Activated B cell treated with CpG ODN at 0.5 μM for 24 hours (primary cell): ENCODE data around the gene H2BW1. TPM values are rescaled to one million over a fixed set of nuclear protein-coding genes. Genes with fewer than 3 reads are reported as not detected.
"Not testable (repeated sequence)": the region's sequence is repeated elsewhere in the genome, so short reads cannot be mapped to it uniquely, and the experiment has no call there.

Source experiments
- ATAC-seq: fragments of 200-7000 bp; cut with Tn5 transposase; one replicate; pipeline ENCODE4 v1.10.0; 2021; ENCODE audit warnings: low read depth, mild to moderate bottlenecking, moderate library complexity
- CTCF ChIA-PET: fragments of 350-600 bp; sonication (Branson Sonifier 250); formaldehyde crosslinking; loops from one replicate; lab custom pipeline; 2021; ENCODE audit warnings: antibody characterized with exemption; lab: Charles Lee
- POLR2A ChIA-PET: fragments of 350-600 bp; sonication (Branson Sonifier 250); formaldehyde crosslinking; loops from one replicate; lab custom pipeline; 2021; ENCODE audit warnings: antibody characterized with exemption; lab: Charles Lee
- DNase-seq: peaks from one replicate; pipeline ENCODE4 v3.0.0; 2022
- H3K27ac Mint-ChIP-seq: one replicate; pipeline ENCODE4 v1.8.0; 2020; ENCODE audit warnings: mixed read lengths
- H3K27me3 Mint-ChIP-seq: one replicate; pipeline ENCODE4 v1.8.0; 2021; ENCODE audit warnings: mixed read lengths
- H3K36me3 Mint-ChIP-seq: one replicate; pipeline ENCODE4 v1.8.0; 2021; ENCODE audit warnings: low read depth, mixed read lengths
- H3K4me1 Mint-ChIP-seq: one replicate; pipeline ENCODE4 v1.8.0; 2021; ENCODE audit warnings: mixed read lengths
- H3K4me3 Mint-ChIP-seq: one replicate; pipeline ENCODE4 v1.8.0; 2020; ENCODE audit warnings: mild to moderate bottlenecking, mixed read lengths
- H3K9me3 Mint-ChIP-seq: one replicate; pipeline ENCODE4 v1.8.0; 2020; ENCODE audit warnings: mixed read lengths
- intact Hi-C: fragments of 100-400 bp; cut with micrococcal nuclease; formaldehyde crosslinking; loops from one replicate; pipeline ENCODE4 v1.15.1; 2024
- total RNA-seq: library from RNA; stranded (reverse); gene quantifications from 2 replicates; pipeline ENCODE4 v1.2.3, GENCODE V29; 2022
- TF ChIP-seq, protein P1 (sequence below): fragments of 200-600 bp; IDR thresholded peaks from one replicate; pipeline ENCODE4 v1.8.0; 2022; ENCODE audit warnings: antibody characterized with exemption, mild to moderate bottlenecking

H2BW1 gene
- total RNA-seq, 1 donor from 2014 or later, result not detected

DNA sequence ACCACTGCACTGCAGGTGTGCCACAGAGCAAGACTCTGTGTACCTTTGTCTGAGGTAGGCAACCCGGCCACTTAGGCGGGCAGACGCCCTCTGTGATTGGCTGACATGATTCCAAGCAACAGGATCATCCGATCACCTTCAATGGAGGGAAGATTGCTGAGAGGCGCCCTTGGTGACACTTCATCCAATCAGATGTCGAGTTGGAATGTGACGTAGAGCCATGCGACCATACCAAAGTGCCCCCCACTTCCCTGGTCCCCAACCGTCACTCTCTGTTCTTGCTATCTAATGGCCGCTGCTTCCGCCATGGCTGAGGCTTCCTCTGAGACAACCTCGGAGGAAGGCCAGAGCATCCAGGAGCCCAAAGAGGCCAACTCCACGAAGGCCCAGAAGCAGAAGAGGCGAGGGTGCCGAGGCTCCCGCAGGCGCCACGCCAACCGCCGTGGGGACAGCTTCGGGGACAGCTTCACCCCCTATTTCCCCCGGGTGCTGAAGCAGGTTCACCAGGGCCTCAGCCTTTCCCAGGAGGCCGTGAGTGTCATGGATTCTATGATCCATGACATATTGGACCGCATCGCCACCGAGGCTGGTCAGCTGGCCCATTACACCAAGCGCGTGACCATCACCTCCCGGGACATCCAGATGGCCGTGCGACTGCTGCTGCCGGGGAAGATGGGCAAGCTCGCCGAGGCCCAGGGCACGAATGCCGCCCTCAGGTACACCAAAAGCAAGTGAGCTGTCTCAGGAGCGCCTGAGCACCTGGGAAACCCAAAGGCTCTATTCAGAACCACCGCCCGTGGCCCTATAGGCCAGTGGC is 26.4 kb upstream of the H2BW1 start, which contains the start of gene H2BW2:
H2BW2 (plus strand) TSS at position 268 of the 817 bp plus-strand sequence; CDS start at position 307, 39 bp downstream.
- POLR2A ChIA-PET, result no interaction called here
- CTCF ChIA-PET, result no interaction called here
- Mint-ChIP-seq H3K9me3 (no peaks in the 10 kb centered on the region), H3K36me3 (no peaks in the 10 kb centered on the region), H3K4me3 (no peak within 1 kb of the TSS), H3K27me3 (peaks cover 4% of the 10 kb centered on the region), H3K4me1 (no peaks in the 10 kb centered on the region), H3K27ac (no peak within 1 kb of the TSS)
- intact Hi-C loops, result no loop called here
- no peak for DNase-seq
- no peak for ATAC-seq
- TF ChIP-seq, protein P1, sequence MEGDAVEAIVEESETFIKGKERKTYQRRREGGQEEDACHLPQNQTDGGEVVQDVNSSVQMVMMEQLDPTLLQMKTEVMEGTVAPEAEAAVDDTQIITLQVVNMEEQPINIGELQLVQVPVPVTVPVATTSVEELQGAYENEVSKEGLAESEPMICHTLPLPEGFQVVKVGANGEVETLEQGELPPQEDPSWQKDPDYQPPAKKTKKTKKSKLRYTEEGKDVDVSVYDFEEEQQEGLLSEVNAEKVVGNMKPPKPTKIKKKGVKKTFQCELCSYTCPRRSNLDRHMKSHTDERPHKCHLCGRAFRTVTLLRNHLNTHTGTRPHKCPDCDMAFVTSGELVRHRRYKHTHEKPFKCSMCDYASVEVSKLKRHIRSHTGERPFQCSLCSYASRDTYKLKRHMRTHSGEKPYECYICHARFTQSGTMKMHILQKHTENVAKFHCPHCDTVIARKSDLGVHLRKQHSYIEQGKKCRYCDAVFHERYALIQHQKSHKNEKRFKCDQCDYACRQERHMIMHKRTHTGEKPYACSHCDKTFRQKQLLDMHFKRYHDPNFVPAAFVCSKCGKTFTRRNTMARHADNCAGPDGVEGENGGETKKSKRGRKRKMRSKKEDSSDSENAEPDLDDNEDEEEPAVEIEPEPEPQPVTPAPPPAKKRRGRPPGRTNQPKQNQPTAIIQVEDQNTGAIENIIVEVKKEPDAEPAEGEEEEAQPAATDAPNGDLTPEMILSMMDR, result no peak

DNA sequence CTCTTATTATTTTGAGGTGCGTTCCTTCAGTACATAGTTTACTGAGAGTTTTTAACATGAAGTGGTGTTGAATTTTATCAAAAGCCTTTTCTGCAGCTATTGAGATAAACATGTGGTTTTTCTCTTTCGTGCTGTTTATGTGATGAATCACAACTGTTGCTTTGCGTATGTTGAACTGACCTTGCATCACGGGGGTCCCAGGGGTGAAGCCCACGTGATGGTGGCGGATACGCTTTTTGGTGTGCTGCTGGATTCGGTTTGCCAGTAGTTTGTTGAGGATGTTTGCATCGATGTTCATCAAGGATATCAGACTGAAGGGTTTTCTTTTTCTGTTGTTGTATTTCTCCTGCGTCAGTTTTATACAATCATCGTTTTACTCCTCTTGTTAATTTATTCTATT is 4.6 kb upstream of the H2BW1 start:
- TF ChIP-seq, protein P1, result no peak
- H3K4me1 Mint-ChIP-seq, result no peaks in the 10 kb centered on the region
- ATAC-seq, result no peak
- H3K36me3 Mint-ChIP-seq, result no peaks in the 10 kb centered on the region
- ChIA-PET POLR2A (no interaction called here), CTCF (no interaction called here)
- H3K4me3 Mint-ChIP-seq, result no peak overlapping the region
- intact Hi-C loops, result no loop called here
- no peak for DNase-seq
- peaks cover 2% of the 10 kb centered on the region for H3K27me3 Mint-ChIP-seq
- no peaks in the 10 kb centered on the region for H3K9me3 Mint-ChIP-seq
- H3K27ac Mint-ChIP-seq, result no peak overlapping the region

DNA sequence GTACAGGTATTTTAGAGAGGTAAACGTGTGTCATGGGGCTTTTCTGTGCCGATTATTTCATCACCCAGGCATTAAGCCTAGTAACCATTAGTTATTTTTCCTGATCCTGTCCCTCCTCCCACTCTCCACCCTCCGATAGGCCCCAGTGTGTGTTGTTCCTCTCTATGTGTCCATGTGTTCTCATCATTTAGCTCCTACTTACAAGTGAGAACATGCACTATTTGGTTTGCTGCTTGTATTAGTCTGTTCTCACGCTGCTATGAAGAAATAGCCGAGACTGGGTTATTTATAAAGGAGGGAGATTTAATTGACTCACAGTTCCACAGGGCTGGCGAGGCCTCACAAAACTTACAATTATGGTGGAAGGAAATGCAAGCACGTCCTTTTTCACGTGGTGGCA is 2.1 kb upstream of the H2BW1 start:
- H3K27ac Mint-ChIP-seq, H3K4me1 Mint-ChIP-seq, CTCF ChIA-PET, H3K27me3 Mint-ChIP-seq, ATAC-seq, H3K9me3 Mint-ChIP-seq, POLR2A ChIA-PET, H3K36me3 Mint-ChIP-seq, DNase-seq, intact Hi-C loops, H3K4me3 Mint-ChIP-seq: not testable (repeated sequence)

DNA sequence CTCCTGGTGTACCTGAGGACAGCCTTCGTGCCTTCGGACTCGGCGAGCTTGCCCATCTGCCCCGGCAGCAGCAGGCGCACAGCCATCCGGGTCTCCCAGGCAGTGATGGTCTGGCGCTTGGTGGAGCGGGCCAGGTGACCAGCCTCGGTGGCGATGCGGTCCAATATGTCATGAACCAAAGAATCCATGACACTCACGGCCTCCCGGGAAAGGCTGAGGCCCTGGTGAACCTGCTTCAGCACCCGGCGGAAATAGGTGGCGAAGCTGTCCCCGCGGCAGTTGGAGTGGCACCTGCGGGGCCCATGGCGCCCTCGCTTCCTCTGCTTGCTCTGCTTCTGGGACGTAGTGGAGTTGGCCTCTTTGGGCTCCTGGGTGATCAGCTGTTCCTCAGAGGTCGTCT is 350 bp downstream of the H2BW1 start:
- Mint-ChIP-seq H3K27ac (no peak overlapping the region), H3K9me3 (no peaks in the 10 kb centered on the region), H3K36me3 (no peaks in the 10 kb centered on the region), H3K4me1 (no peaks in the 10 kb centered on the region), H3K27me3 (no peaks in the 10 kb centered on the region), H3K4me3 (no peak overlapping the region)
- CTCF ChIA-PET, result no interaction called here
- POLR2A ChIA-PET, result no interaction called here
- ATAC-seq, result no peak
- TF ChIP-seq, protein P1, result no peak
- intact Hi-C loops, result no loop called here
- DNase-seq, result no peak

DNA sequence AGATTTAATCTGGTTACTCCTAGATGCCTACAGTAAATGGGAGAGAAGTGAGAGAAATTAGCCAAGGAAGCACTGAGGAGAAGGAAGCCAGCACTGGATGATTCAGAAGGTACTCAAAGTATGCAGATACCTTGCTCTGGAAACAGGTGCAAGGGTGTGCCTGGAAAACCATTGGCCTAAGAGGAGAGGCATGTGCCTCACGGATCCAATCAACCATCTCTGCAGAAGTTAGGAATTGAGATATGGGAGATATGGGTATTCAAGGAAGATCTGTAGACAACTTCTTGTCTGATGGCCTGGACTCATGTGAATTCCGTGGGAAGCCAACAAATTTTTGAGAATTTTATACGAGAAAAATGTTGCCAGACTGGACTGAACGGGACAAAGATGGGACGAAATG is 4.7 kb downstream of the H2BW1 start:
- Mint-ChIP-seq H3K9me3 (no peaks in the 10 kb centered on the region), H3K4me1 (no peaks in the 10 kb centered on the region), H3K4me3 (no peak overlapping the region), H3K27ac (no peak overlapping the region), H3K36me3 (no peaks in the 10 kb centered on the region), H3K27me3 (no peaks in the 10 kb centered on the region)
- ChIA-PET CTCF (no interaction called here), POLR2A (no interaction called here)
- intact Hi-C loops, result no loop called here
- TF ChIP-seq, protein P1, result no peak
- DNase-seq (no peak), ATAC-seq (no peak)
